GM21576 (cell line): Measurements from ENCODE around the gene CENPS.
A peak's percentile ranks its signal among the peaks of the same experiment; 100 is the strongest.
"Not testable (repeated sequence)": the region's sequence is repeated elsewhere in the genome, so short reads cannot be mapped to it uniquely, and the experiment has no call there.

Source experiments
- ATAC-seq: cut with Tn5 transposase; IDR thresholded peaks from one replicate; pipeline ENCODE4 v1.9.1; 2021; ENCODE audit warnings: mild to moderate bottlenecking, moderate library complexity; ENCODE audit not compliant: unreplicated experiment

The CENPS gene

GRCh38 chr1:10418741-10419140 lies 11.5 kb upstream of the CENPS start:
- ATAC-seq: not testable (repeated sequence)

GRCh38 chr1:10419351-10419750 lies 10.9 kb upstream of the CENPS start:
- no peak for ATAC-seq

- no peak for ATAC-seq
Observed at GRCh38 chr1:10421637-10422036, 8.6 kb upstream of the CENPS start.

- no peak for ATAC-seq
Observed at GRCh38 chr1:10424034-10424433, 6.2 kb upstream of the CENPS start.

GRCh38 chr1:10424651-10425050 lies 5.6 kb upstream of the CENPS start:
- ATAC-seq: no peak

GRCh38 chr1:10425826-10426534 lies 4.3 kb upstream of the CENPS start:
- not testable (repeated sequence) for ATAC-seq

GRCh38 chr1:10426535-10426848 lies 3.7 kb upstream of the CENPS start:
- ATAC-seq: not testable (repeated sequence)

GRCh38 chr1:10428984-10429383 lies 1.2 kb upstream of the CENPS start:
- ATAC-seq: no peak

- ATAC-seq: peak; percentile 9
Observed at GRCh38 chr1:10429868-10430215, 391 bp upstream of the CENPS start.

GRCh38 chr1:10431070-10431730 lies 967 bp downstream of the CENPS start:
- ATAC-seq: no peak

- ATAC-seq: no peak
Observed at GRCh38 chr1:10432910-10433700, 2.9 kb downstream of the CENPS start.

- no peak for ATAC-seq
Observed at GRCh38 chr1:10433790-10434189, 3.6 kb downstream of the CENPS start.

- no peak for ATAC-seq
Observed at GRCh38 chr1:10434590-10434989, 4.4 kb downstream of the CENPS start.

GRCh38 chr1:10437052-10437451 lies 6.8 kb downstream of the CENPS start:
- no peak for ATAC-seq

- ATAC-seq: no peak
Observed at GRCh38 chr1:10438677-10439163, 8.5 kb downstream of the CENPS start.

- no peak for ATAC-seq
Observed at GRCh38 chr1:10440305-10440704, 10.1 kb downstream of the CENPS start.

GRCh38 chr1:10440794-10441193 lies 10.6 kb downstream of the CENPS start:
- ATAC-seq: no peak

GRCh38 chr1:10444248-10444647 lies 14.0 kb downstream of the CENPS start:
- no peak for ATAC-seq

- no peak for ATAC-seq
Observed at GRCh38 chr1:10444795-10445397, 14.7 kb downstream of the CENPS start.

GRCh38 chr1:10446790-10447422 lies 16.7 kb downstream of the CENPS start:
- no peak for ATAC-seq

- ATAC-seq: no peak
Observed at GRCh38 chr1:10449751-10450150, 19.5 kb downstream of the CENPS start, which contains the start of gene CORT. TSS of gene CORT (plus strand) at chr1:10450031. CDS start at chr1:10450224, 193 bp downstream.
